AG04449 (cell line): Measurements from ENCODE around the gene SSBP3.
A peak's percentile ranks its signal among the peaks of the same experiment; 100 is the strongest.

Source experiments
- CTCF ChIA-PET: fragments of 350-600 bp; formaldehyde crosslinking; extraction: SDS; loops from one replicate; lab custom pipeline; 2021; ENCODE audit warnings: antibody characterized with exemption; lab: Yijun Ruan, JAX
- POLR2A ChIA-PET: fragments of 400-600, 350-600 bp; formaldehyde crosslinking; extraction: SDS; loops from one replicate; lab custom pipeline; 2020; ENCODE audit warnings: antibody characterized with exemption, inconsistent platforms; lab: Yijun Ruan, JAX
- DNase-seq: peaks from one replicate; pipeline ENCODE4 v3.0.0-alpha.2; 2010; ENCODE audit warnings: low read depth, low spot score
- H3K4me3 ChIP-seq: 2 replicates; pipeline ENCODE4 v1.5.1; 2011; ENCODE audit warnings: low read depth, mild to moderate bottlenecking, control low read depth, low read length
- TF ChIP-seq, protein P1 (sequence below): IDR thresholded peaks from one replicate; pipeline ENCODE4 v1.5.1; 2011; ENCODE audit warnings: mild to moderate bottlenecking, moderate library complexity, low read length, control low read depth, inconsistent platforms; ENCODE audit not compliant: insufficient read depth; ENCODE audit errors: missing control alignments

SSBP3 gene

DNA sequence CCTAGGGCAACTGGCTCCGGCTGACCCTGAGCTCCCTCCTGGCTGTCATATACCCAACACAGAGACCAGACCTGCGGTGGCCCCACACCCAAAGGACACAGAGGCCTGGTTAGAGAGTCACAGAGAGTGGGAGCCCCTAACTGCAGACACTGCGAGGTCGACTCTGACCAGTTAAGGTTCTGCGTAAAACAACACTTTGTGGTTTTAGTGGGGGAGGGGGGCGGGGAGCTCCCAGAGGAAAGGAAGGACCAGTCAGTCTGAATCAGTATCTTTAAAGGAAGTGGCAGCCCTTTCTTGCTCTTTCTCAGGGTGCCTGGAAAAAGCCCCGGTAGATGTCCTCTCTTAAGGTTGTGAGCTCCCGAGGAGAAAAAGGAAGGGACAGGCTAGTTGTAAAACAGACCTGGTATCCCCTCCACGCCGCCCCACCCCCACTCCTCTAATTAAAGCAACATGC lies 2.4 kb downstream of the SSBP3 start:
- TF ChIP-seq, protein P1, sequence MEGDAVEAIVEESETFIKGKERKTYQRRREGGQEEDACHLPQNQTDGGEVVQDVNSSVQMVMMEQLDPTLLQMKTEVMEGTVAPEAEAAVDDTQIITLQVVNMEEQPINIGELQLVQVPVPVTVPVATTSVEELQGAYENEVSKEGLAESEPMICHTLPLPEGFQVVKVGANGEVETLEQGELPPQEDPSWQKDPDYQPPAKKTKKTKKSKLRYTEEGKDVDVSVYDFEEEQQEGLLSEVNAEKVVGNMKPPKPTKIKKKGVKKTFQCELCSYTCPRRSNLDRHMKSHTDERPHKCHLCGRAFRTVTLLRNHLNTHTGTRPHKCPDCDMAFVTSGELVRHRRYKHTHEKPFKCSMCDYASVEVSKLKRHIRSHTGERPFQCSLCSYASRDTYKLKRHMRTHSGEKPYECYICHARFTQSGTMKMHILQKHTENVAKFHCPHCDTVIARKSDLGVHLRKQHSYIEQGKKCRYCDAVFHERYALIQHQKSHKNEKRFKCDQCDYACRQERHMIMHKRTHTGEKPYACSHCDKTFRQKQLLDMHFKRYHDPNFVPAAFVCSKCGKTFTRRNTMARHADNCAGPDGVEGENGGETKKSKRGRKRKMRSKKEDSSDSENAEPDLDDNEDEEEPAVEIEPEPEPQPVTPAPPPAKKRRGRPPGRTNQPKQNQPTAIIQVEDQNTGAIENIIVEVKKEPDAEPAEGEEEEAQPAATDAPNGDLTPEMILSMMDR = no peak
- DNase-seq = no peak
- peak overlapping the region; percentile 79 for H3K4me3 ChIP-seq
- ChIA-PET CTCF (interaction anchor here (1.0 to 6.0 kb wide), 7 partner anchors 19 to 348 kb away, joined by 3 to 71 read pairs (median 4); no protein-coding TSS in a partner anchor), POLR2A (no interaction called here)

DNA sequence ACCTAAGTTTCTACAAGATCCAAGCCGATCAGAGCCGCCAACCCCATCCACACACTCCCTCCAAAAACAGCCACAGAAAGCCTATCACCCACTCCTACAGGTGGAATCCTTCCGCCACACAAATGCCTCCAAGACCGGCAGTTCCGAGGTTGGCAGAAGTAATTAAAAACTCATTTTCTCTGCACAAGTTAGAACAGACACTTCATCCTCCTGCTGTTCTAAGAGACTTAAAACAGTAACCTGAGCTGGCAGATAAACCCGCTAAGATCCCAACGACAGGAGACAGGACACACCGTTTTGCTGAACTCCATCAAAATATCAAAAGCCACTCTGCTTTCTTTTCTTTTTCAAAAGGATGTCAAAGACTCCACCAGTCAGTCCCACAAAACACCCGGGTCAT lies 2.8 kb downstream of the SSBP3 start:
- TF ChIP-seq, protein P1 = no peak
- peak overlapping the region; percentile 79 for H3K4me3 ChIP-seq
- DNase-seq = no peak
- POLR2A ChIA-PET = no interaction called here
- CTCF ChIA-PET = interaction anchor here (1.0 to 6.0 kb wide), 6 partner anchors 84 to 348 kb away, joined by 3 to 71 read pairs (median 4); no protein-coding TSS in a partner anchor

DNA sequence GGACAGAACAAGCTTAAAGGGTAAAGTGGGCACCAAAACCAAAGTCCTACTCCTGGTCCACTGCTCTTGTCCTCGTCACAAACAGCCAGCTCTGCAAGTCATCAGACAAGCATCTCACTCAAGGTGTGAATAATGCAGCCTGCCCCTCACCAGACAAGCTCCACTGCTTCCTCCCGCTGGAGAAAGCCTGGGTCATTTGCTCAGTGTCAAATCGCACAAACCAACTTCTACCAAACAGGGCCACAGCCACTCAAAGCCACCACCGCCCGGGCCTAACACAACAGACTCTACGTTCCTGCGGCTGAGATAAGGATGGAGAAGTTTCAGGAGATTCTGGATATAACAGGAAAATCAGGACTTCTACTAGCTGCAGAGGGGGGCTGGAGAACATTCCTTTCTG lies 3.3 kb downstream of the SSBP3 start:
- TF ChIP-seq, protein P1 = no peak
- DNase-seq = no peak
- ChIA-PET CTCF (interaction anchor here (1.2 to 6.0 kb wide), 4 partner anchors 85 to 175 kb away, joined by 4 to 71 read pairs (median 7); no protein-coding TSS in a partner anchor), POLR2A (no interaction called here)
- H3K4me3 ChIP-seq = peak overlapping the region; percentile 79

DNA sequence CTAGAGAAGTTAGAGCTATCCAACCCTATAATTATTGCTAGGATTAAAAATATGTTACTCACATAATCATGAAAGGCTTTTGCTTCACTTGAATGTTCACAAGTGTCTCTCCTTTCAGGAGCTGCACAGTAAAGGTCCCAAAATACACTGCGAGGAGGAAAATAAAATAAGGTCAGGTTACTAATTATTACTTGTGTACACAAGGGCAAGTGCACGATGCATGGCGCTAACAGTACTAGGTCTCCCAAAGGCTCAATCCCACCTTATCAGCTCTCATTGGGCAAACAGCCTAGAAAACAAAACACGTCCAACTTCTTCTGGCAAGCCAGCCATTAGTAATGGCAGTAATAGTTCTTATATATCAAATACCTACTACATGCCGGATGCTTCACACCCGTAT lies 4.4 kb downstream of the SSBP3 start:
- TF ChIP-seq, protein P1 = no peak
- ChIA-PET POLR2A (no interaction called here), CTCF (interaction anchor here (1.3 to 6.0 kb wide), 4 partner anchors 9 to 333 kb away, joined by 3 to 71 read pairs (median 4); no protein-coding TSS in a partner anchor)
- no peak for DNase-seq
- no peak overlapping the region for H3K4me3 ChIP-seq

DNA sequence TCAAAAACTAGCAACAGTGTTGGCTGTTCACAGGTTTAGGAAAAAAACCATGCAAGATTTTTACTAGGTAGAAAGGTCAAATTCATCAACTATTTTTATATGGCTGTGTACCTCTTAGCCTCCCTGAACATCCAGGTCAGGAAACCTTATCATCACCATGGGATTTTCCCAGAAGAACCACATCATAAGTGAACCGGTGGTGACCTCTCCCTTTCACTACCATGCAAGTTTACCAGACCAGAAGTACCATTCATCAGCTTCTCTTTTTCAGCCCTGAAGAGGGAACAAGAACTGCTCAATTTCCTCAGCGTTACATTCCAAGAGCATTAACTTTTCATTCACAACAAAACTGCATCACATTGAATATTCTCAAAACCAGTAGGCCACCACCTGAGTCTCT lies 5.9 kb downstream of the SSBP3 start:
- DNase-seq = no peak
- TF ChIP-seq, protein P1 = no peak
- H3K4me3 ChIP-seq = no peak overlapping the region
- POLR2A ChIA-PET = no interaction called here
- CTCF ChIA-PET = no interaction called here

DNA sequence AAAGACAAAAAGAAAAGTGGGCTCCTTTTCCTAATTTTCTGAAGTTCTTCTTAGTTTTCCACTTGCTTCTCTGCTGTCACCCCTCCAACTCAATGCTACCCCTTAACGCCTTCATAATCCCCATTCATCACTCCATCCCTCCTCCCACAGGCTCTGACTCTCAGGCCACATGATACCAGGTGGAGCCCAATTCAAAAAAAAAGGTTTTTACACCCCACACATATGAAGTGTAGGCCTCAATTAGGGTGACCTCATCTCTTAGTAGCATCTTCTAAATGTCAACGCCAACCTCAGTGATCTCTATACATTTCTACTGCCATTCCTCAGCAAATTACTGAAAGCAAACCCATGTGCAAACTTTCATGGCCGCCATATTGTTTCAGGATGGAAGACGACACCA lies 6.4 kb downstream of the SSBP3 start:
- TF ChIP-seq, protein P1 = no peak
- H3K4me3 ChIP-seq = no peak overlapping the region

More for the DNA sequence above, 6.4 kb downstream of the SSBP3 start:
- POLR2A ChIA-PET = no interaction called here
- CTCF ChIA-PET = interaction anchor here (1.1 kb wide), 1 partner anchor 89 kb away, joined by 4 read pairs; no protein-coding TSS in a partner anchor
- DNase-seq = no peak
